Measurements from ENCODE around the gene PCNX2.

DNA sequence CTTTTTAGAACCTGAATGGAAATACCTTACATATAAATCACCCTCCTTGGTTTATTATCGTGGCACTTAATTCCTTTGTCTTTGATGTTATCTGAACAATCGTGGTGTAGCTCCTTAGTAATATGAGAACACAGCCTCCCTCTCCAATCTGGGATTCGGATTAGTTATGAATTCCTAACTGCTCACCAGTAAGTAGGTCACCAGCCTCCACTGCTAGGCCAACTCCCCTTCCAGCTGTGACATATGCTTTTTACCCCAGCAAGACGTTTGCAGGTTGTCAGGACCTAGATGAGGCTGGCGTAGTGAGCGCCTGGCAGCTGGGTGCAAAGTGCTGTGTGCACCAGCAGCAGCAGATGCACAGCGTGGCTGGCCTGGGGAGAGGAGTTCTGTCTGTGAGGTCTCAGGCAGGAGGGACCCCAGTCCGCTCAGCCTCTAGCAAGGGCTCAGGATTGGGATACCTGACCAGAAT is 306.9 kb downstream of the PCNX2 start:
- no peak for TF ChIP-seq CTCF (IDR thresholded peaks at IDR 0.05)
- no peak for TF ChIP-seq POLR2A (IDR thresholded peaks at IDR 0.05)

Measured in lower leg skin (tissue), 3 donors.